Naive thymus-derived CD4-positive, alpha-beta T cell (primary cell): Measurements from ENCODE around the gene NRXN3. TPM values are rescaled to one million over a fixed set of nuclear protein-coding genes. Genes with fewer than 3 reads are reported as not detected.

ENCODE experiments used
- ATAC-seq: fragments of 150-1000 bp; cut with Tn5 transposase; 2 replicates; pipeline ENCODE4 v1.10.0; 2021; ENCODE audit warnings: mild to moderate bottlenecking, moderate library complexity
- CTCF ChIA-PET: fragments of 350-600 bp; sonication (Branson Sonifier 250); formaldehyde crosslinking; loops from one replicate; lab custom pipeline; 2021; ENCODE audit warnings: antibody characterized with exemption; lab: Charles Lee
- POLR2A ChIA-PET: fragments of 350-600 bp; sonication (Branson Sonifier 250); formaldehyde crosslinking; loops from one replicate; lab custom pipeline; 2021; ENCODE audit warnings: antibody characterized with exemption, inconsistent platforms; lab: Charles Lee
- DNase-seq, 9 donors: peaks; one replicate each; pipeline versions ENCODE4 v3.0.0 to v3.0.0-alpha.2; 2020 to 2022; ENCODE audit warnings: mixed read lengths in 1 of 9
- H3K27ac ChIP-seq: one replicate; pipeline ENCODE4 v1.7.0; 2013; ENCODE audit warnings: mild to moderate bottlenecking, low read depth, low read length, moderate library complexity
- H3K27me3 ChIP-seq, 2 donors: one replicate each; pipeline ENCODE4 v1.7.0; 2013; ENCODE audit warnings: low read length in 2 of 2, mild to moderate bottlenecking in 2 of 2, moderate library complexity in 2 of 2; ENCODE audit not compliant: control insufficient read depth in 2 of 2, insufficient read depth in 2 of 2
- H3K36me3 ChIP-seq, 3 experiments: 1 replicate in 2 of 3; 2 replicates in 1 of 3; pipeline ENCODE4 v1.7.0; 2013; ENCODE audit warnings: low read length in 3 of 3, mild to moderate bottlenecking in 3 of 3, moderate library complexity in 1 of 3; ENCODE audit not compliant: insufficient read depth in 3 of 3, control insufficient read depth in 2 of 3
- H3K4me1 ChIP-seq, 2 donors: one replicate each; pipeline ENCODE4 v1.7.0; 2013; ENCODE audit warnings: low read length in 2 of 2, mild to moderate bottlenecking in 2 of 2, moderate library complexity in 1 of 2; ENCODE audit not compliant: control insufficient read depth in 2 of 2, insufficient read depth in 2 of 2
- H3K4me3 ChIP-seq: 2 replicates; pipeline ENCODE4 v1.7.0; 2013; ENCODE audit warnings: mild to moderate bottlenecking, low read length
- H3K9me3 ChIP-seq, 3 experiments: 1 replicate in 2 of 3; 2 replicates in 1 of 3; pipeline ENCODE4 v1.7.0; 2013; ENCODE audit warnings: low read length in 3 of 3; ENCODE audit not compliant: control insufficient read depth in 2 of 3
- H3K27ac Mint-ChIP-seq, 9 donors: one replicate each; pipeline ENCODE4 v1.8.0; 2020 to 2022; ENCODE audit warnings: mixed read lengths in 9 of 9, mild to moderate bottlenecking in 8 of 9, moderate library complexity in 5 of 9, inconsistent platforms in 2 of 9
- H3K27me3 Mint-ChIP-seq, 5 donors: one replicate each; pipeline ENCODE4 v1.8.0; 2021 to 2022; ENCODE audit warnings: mixed read lengths in 5 of 5, mild to moderate bottlenecking in 1 of 5
- H3K36me3 Mint-ChIP-seq, 5 donors: one replicate each; pipeline ENCODE4 v1.8.0; 2020 to 2022; ENCODE audit warnings: mixed read lengths in 5 of 5, mild to moderate bottlenecking in 3 of 5, inconsistent platforms in 1 of 5
- H3K4me1 Mint-ChIP-seq, 7 donors: one replicate each; pipeline ENCODE4 v1.8.0; 2020 to 2022; ENCODE audit warnings: mixed read lengths in 7 of 7, mild to moderate bottlenecking in 3 of 7, inconsistent platforms in 1 of 7
- H3K4me3 Mint-ChIP-seq, 10 donors: one replicate each; pipeline ENCODE4 v1.8.0; 2020 to 2022; ENCODE audit warnings: mild to moderate bottlenecking in 10 of 10, mixed read lengths in 10 of 10, moderate library complexity in 6 of 10, inconsistent platforms in 2 of 10
- H3K9me3 Mint-ChIP-seq, 11 donors: one replicate each; pipeline ENCODE4 v1.8.0; 2020 to 2022; ENCODE audit warnings: mixed read lengths in 11 of 11, mild to moderate bottlenecking in 4 of 11, inconsistent platforms in 1 of 11, moderate library complexity in 1 of 11
- intact Hi-C, 2 donors: fragments of 100-400 bp; cut with micrococcal nuclease; formaldehyde crosslinking; loops; one replicate each; pipeline ENCODE4 v1.15.1; 2023
- polyA plus RNA-seq, 2 donors: library from polyadenylated mRNA; unstranded; fragments of 300-500 nt; fragmentation: Illumina TruSeq; gene quantifications; one replicate each; pipeline ENCODE4 v1.2.3, GENCODE V29; 2021
- total RNA-seq, 6 experiments: library from RNA in 5 of 6; stranded (reverse) in 5 of 6; gene quantifications; 1 replicate in 5 of 6; 2 replicates in 1 of 6; pipeline ENCODE4 v1.2.3 and lab custom pipeline; 2021 to 2026

The NRXN3 gene
- total and polyA plus RNA-seq, 7 experiments from 2014 or later, result not detected

- Histone ChIP-seq H3K9me3 (no peaks in the 10 kb centered on the region), H3K4me1 (no peaks in the 10 kb centered on the region), H3K36me3 (no peaks in the 10 kb centered on the region), H3K27ac (no peak overlapping the region), H3K4me3 (no peak overlapping the region), H3K27me3 (no peaks in the 10 kb centered on the region)
- Mint-ChIP-seq H3K9me3 (peaks cover 0 to 14% (median 1%) of the 10 kb centered on the region in 11 donors), H3K27ac (no peak overlapping the region), H3K4me3 (peak overlapping the region in 3 of 10 donors; percentile 2 to 7 (median 5)), H3K27me3 (peaks cover 0 to 27% (median 7%) of the 10 kb centered on the region in 5 donors), H3K36me3 (no peaks in the 10 kb centered on the region), H3K4me1 (peaks cover 9 to 17% (median 12%) of the 10 kb centered on the region in 7 donors)
- POLR2A ChIA-PET, result no interaction called here
- ATAC-seq (peak; percentile 8), DNase-seq (no peak)
- intact Hi-C loops, result no loop called here
- CTCF ChIA-PET, result no interaction called here
Measured at GRCh38 chr14:78202163-78202562, 32.0 kb downstream of the NRXN3 start.

GRCh38 chr14:78202976-78203375, 32.8 kb downstream of the NRXN3 start:
- DNase-seq (no peak), ATAC-seq (no peak)
- H3K4me3 ChIP-seq, result no peak overlapping the region
- peaks cover 0 to 35% (median 7%) of the 10 kb centered on the region in 5 donors for H3K27me3 Mint-ChIP-seq
- H3K4me1 Mint-ChIP-seq, result peaks cover 9 to 17% (median 12%) of the 10 kb centered on the region in 7 donors
- intact Hi-C loops, result no loop called here
- ChIA-PET CTCF (no interaction called here), POLR2A (no interaction called here)
- no peaks in the 10 kb centered on the region for H3K36me3 Mint-ChIP-seq
- H3K36me3 ChIP-seq, result no peaks in the 10 kb centered on the region
- peaks cover 0 to 16% (median 2%) of the 10 kb centered on the region in 11 donors for H3K9me3 Mint-ChIP-seq
- no peaks in the 10 kb centered on the region for H3K9me3 ChIP-seq
- no peak overlapping the region for H3K27ac Mint-ChIP-seq
- H3K4me1 ChIP-seq, result no peaks in the 10 kb centered on the region
- H3K4me3 Mint-ChIP-seq, result no peak overlapping the region
- no peaks in the 10 kb centered on the region for H3K27me3 ChIP-seq
- H3K27ac ChIP-seq, result no peak overlapping the region

- peaks cover 0 to 6% (median 3%) of the 10 kb centered on the region in 7 donors for H3K4me1 Mint-ChIP-seq
- H3K27ac Mint-ChIP-seq, result no peak overlapping the region
- Histone ChIP-seq H3K27me3 (no peaks in the 10 kb centered on the region), H3K9me3 (peaks cover 0 to 6% (median 5%) of the 10 kb centered on the region in 3 experiments), H3K27ac (no peak overlapping the region), H3K36me3 (no peaks in the 10 kb centered on the region), H3K4me1 (no peaks in the 10 kb centered on the region), H3K4me3 (no peak overlapping the region)
- intact Hi-C loops, result no loop called here
- H3K27me3 Mint-ChIP-seq, result peaks cover 0 to 25% (median 4%) of the 10 kb centered on the region in 5 donors
- H3K4me3 Mint-ChIP-seq, result no peak overlapping the region
- CTCF ChIA-PET, result no interaction called here
- DNase-seq, result no peak
- POLR2A ChIA-PET, result no interaction called here
- H3K9me3 Mint-ChIP-seq, result peaks cover 2 to 30% (median 9%) of the 10 kb centered on the region in 11 donors
- H3K36me3 Mint-ChIP-seq, result no peaks in the 10 kb centered on the region
- ATAC-seq, result no peak
Measured at GRCh38 chr14:78207414-78207813, 37.2 kb downstream of the NRXN3 start.

- no peak for DNase-seq
- Histone ChIP-seq H3K27me3 (no peaks in the 10 kb centered on the region), H3K4me1 (no peaks in the 10 kb centered on the region), H3K4me3 (no peak overlapping the region), H3K36me3 (no peaks in the 10 kb centered on the region), H3K9me3 (no peaks in the 10 kb centered on the region), H3K27ac (no peak overlapping the region)
- CTCF ChIA-PET, result no interaction called here
- ATAC-seq, result no peak
- Mint-ChIP-seq H3K4me3 (no peak overlapping the region), H3K4me1 (no peaks in the 10 kb centered on the region), H3K36me3 (no peaks in the 10 kb centered on the region), H3K9me3 (peaks cover 0 to 2% (median 0%) of the 10 kb centered on the region in 11 donors), H3K27ac (no peak overlapping the region), H3K27me3 (peaks cover 0 to 1% (median 0%) of the 10 kb centered on the region in 5 donors)
- POLR2A ChIA-PET, result no interaction called here
- intact Hi-C loops, result no loop called here
Measured at GRCh38 chr14:78220273-78220672, 50.1 kb downstream of the NRXN3 start.

GRCh38 chr14:78222746-78223145, 52.6 kb downstream of the NRXN3 start:
- intact Hi-C loops, result no loop called here
- no peak overlapping the region for H3K4me3 Mint-ChIP-seq
- ATAC-seq (no peak), DNase-seq (no peak)
- POLR2A ChIA-PET, result interaction anchor here (0.6 kb wide), 1 partner anchor 452 kb away, joined by 3 read pairs; no protein-coding TSS in a partner anchor
- no peaks in the 10 kb centered on the region for H3K9me3 ChIP-seq
- H3K36me3 ChIP-seq, result no peaks in the 10 kb centered on the region
- H3K27ac Mint-ChIP-seq, result no peak overlapping the region
- H3K27me3 Mint-ChIP-seq, result peaks cover 0 to 6% (median 2%) of the 10 kb centered on the region in 5 donors
- H3K4me3 ChIP-seq, result no peak overlapping the region
- no peaks in the 10 kb centered on the region for H3K4me1 ChIP-seq
- CTCF ChIA-PET, result no interaction called here
- no peaks in the 10 kb centered on the region for H3K4me1 Mint-ChIP-seq
- H3K27ac ChIP-seq, result no peak overlapping the region
- no peaks in the 10 kb centered on the region for H3K36me3 Mint-ChIP-seq
- peaks cover 0 to 6% (median 0%) of the 10 kb centered on the region in 11 donors for H3K9me3 Mint-ChIP-seq
- no peaks in the 10 kb centered on the region for H3K27me3 ChIP-seq

- Histone ChIP-seq H3K4me3 (no peak overlapping the region), H3K4me1 (no peaks in the 10 kb centered on the region), H3K27ac (no peak overlapping the region), H3K36me3 (no peaks in the 10 kb centered on the region), H3K27me3 (no peaks in the 10 kb centered on the region), H3K9me3 (no peaks in the 10 kb centered on the region)
- Mint-ChIP-seq H3K27ac (no peak overlapping the region), H3K36me3 (peaks cover 0 to 3% (median 0%) of the 10 kb centered on the region in 5 donors), H3K9me3 (peaks cover 0 to 17% (median 4%) of the 10 kb centered on the region in 11 donors), H3K4me1 (no peaks in the 10 kb centered on the region), H3K27me3 (peaks cover 0 to 34% (median 13%) of the 10 kb centered on the region in 5 donors), H3K4me3 (no peak overlapping the region)
- ChIA-PET POLR2A (no interaction called here), CTCF (no interaction called here)
- DNase-seq, result no peak
- intact Hi-C loops, result no loop called here
- no peak for ATAC-seq
Measured at GRCh38 chr14:78227248-78228077, 57.3 kb downstream of the NRXN3 start.
